SU-DHL-6 (cell line): ENCODE results near the gene VDR.

ENCODE experiments used
- H2AFZ ChIP-seq: fragments of 200-600 bp; sonication (generic); 2 replicates; pipeline ENCODE4 v1.6.1; 2014; ENCODE audit warnings: low read depth, mild to moderate bottlenecking, moderate library complexity, mixed read lengths, antibody characterized with exemption, low read length; ENCODE audit not compliant: severe bottlenecking
- H3F3A ChIP-seq: fragments of 200-600 bp; shearing (Covaris generic); 2 replicates; pipeline ENCODE4 v1.6.0; 2016; ENCODE audit warnings: antibody characterized with exemption, mild to moderate bottlenecking; ENCODE audit not compliant: insufficient read depth
- H3K27ac ChIP-seq: fragments of 200-600 bp; sonication (generic); 2 replicates; pipeline ENCODE4 v1.5.1; 2016; ENCODE audit warnings: low read depth, mild to moderate bottlenecking, low read length, moderate library complexity, mixed read lengths
- H3K27me3 ChIP-seq: fragments of 200-600 bp; sonication (generic), shearing (Covaris generic); 2 replicates; pipeline ENCODE4 v1.6.0; 2014; ENCODE audit warnings: mild to moderate bottlenecking, low read length
- H3K36me3 ChIP-seq: fragments of 200-600 bp; sonication (generic); 2 replicates; pipeline ENCODE4 v1.6.1; 2014; ENCODE audit warnings: mild to moderate bottlenecking, low read length, mixed read lengths
- H3K4me2 ChIP-seq: fragments of 300-600, 200-600 bp; shearing (Covaris generic), sonication (generic); 2 replicates; pipeline ENCODE4 v1.6.0; 2014; ENCODE audit warnings: low read length, low read depth, mild to moderate bottlenecking; ENCODE audit not compliant: poor library complexity, severe bottlenecking
- H3K4me3 ChIP-seq: fragments of 200-600 bp; sonication (generic); 2 replicates; pipeline ENCODE4 v1.5.1; 2014; ENCODE audit warnings: antibody characterized with exemption, low read length, mild to moderate bottlenecking, mixed read lengths; ENCODE audit not compliant: insufficient read depth, poor library complexity, severe bottlenecking
- H3K79me2 ChIP-seq: fragments of 200-600 bp; sonication (generic); 2 replicates; pipeline ENCODE4 v1.6.1; 2014; ENCODE audit warnings: mild to moderate bottlenecking, low read length, moderate library complexity; ENCODE audit not compliant: insufficient read depth
- H3K9ac ChIP-seq: fragments of 200-600 bp; sonication (generic); 2 replicates; pipeline ENCODE4 v1.7.0; 2014; ENCODE audit warnings: mild to moderate bottlenecking, low read length
- H3K9me2 ChIP-seq: fragments of 200-600 bp; sonication (generic); replicated peaks from 2 replicates; pipeline ENCODE4 v1.6.1; 2014; ENCODE audit warnings: low read length; ENCODE audit not compliant: insufficient read depth
- H3K9me3 ChIP-seq: fragments of 200-600 bp; sonication (generic); 2 replicates; pipeline ENCODE4 v1.6.1; 2014; ENCODE audit warnings: low read length, mixed read lengths; ENCODE audit not compliant: insufficient read depth
- H4K20me1 ChIP-seq: fragments of 200-600 bp; sonication (generic); 2 replicates; pipeline ENCODE4 v1.6.1; 2014; ENCODE audit warnings: low read depth, mild to moderate bottlenecking, antibody characterized with exemption, low read length, moderate library complexity, mixed read lengths
- CTCF ChIP-seq: fragments of 200-600 bp; sonication (generic); IDR thresholded peaks from one replicate; pipeline ENCODE4 v1.5.1; 2017; ENCODE audit warnings: antibody characterized with exemption, mild to moderate bottlenecking, low read length, moderate library complexity; ENCODE audit not compliant: insufficient read depth, poor library complexity, severe bottlenecking
- EZH2phosphoT487 ChIP-seq: fragments of 200-600 bp; sonication (generic), shearing (Covaris generic); conservative IDR thresholded peaks from 2 replicates; pipeline ENCODE4 v1.6.1; 2018; ENCODE audit warnings: mild to moderate bottlenecking, antibody characterized with exemption, low read length, moderate library complexity, mixed read lengths

VDR gene

GRCh38 chr12:47838286-47838931 lies 66.4 kb downstream of the VDR start:
- Histone ChIP-seq H3K36me3 (no peaks in the 10 kb centered on the region), H3K9me3 (no peaks in the 10 kb centered on the region), H3K4me2 (no peak overlapping the region), H3K4me3 (no peak overlapping the region), H3K27me3 (no peaks in the 10 kb centered on the region), H4K20me1 (no peaks in the 10 kb centered on the region), H3K79me2 (no peaks in the 10 kb centered on the region), H3K9me2 (no peaks in the 10 kb centered on the region), H3F3A (peaks cover 39% of the 10 kb centered on the region), H2AFZ (no peak overlapping the region), H3K27ac (no peak overlapping the region), H3K9ac (no peak overlapping the region)
- no peak for TF ChIP-seq EZH2phosphoT487
- TF ChIP-seq CTCF: peak; percentile 35

- Histone ChIP-seq H3K27ac (peak overlapping the region; percentile 94), H4K20me1 (no peaks in the 10 kb centered on the region), H3K4me3 (no peak overlapping the region), H3K9me3 (no peaks in the 10 kb centered on the region), H3K4me2 (peak overlapping the region; percentile 78), H3K27me3 (no peaks in the 10 kb centered on the region), H3K9ac (peak overlapping the region; percentile 37), H3F3A (peaks cover 48% of the 10 kb centered on the region), H2AFZ (no peak overlapping the region), H3K36me3 (no peaks in the 10 kb centered on the region), H3K9me2 (no peaks in the 10 kb centered on the region), H3K79me2 (no peaks in the 10 kb centered on the region)
- TF ChIP-seq EZH2phosphoT487 (no peak), CTCF (peak; percentile 87)
These were observed 67.3 kb downstream of the VDR start for GRCh38 chr12:47837190-47838171.

DNA sequence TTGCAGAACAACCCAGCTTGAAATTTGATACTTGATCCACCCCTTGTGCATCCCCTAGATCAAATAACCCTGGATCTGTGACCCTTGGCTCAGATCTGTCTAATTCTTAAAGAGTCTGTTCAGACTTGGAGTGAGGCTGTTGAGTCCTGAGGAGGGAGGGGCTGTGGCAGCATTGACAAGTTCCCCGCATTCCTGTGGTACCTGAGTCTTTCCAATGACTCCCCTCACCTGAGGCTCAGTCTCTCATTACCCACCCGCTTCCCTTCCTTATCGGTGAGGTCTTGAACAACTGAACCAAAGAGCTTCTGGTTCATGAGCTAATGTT lies 69.0 kb downstream of the VDR start:
- Histone ChIP-seq H3K9ac (peak overlapping the region; percentile 37), H3K27me3 (no peaks in the 10 kb centered on the region), H3F3A (peaks cover 60% of the 10 kb centered on the region), H3K4me2 (peak overlapping the region; percentile 78), H3K27ac (peak overlapping the region; percentile 94), H4K20me1 (no peaks in the 10 kb centered on the region), H3K79me2 (no peaks in the 10 kb centered on the region), H3K9me2 (no peaks in the 10 kb centered on the region), H3K9me3 (no peaks in the 10 kb centered on the region), H3K4me3 (no peak overlapping the region), H2AFZ (no peak overlapping the region), H3K36me3 (no peaks in the 10 kb centered on the region)
- no peak for TF ChIP-seq EZH2phosphoT487
- no peak for TF ChIP-seq CTCF
